22Rv1 (cell line): ENCODE results near the gene ABLIM2.

ENCODE experiments used
- H3K27ac ChIP-seq: fragments of 450-650 bp; 2 replicates; pipeline ENCODE4 v1.5.1; 2017
- ZFX ChIP-seq: fragments of 450-650 bp; IDR thresholded peaks from 2 replicates; pipeline ENCODE4 v1.6.1; 2017; ENCODE audit warnings: antibody characterized with exemption, borderline replicate concordance
- TF ChIP-seq, protein P1 (sequence below): fragments of 450-650 bp; IDR thresholded peaks from 2 replicates; pipeline ENCODE4 v1.5.1; 2017; ENCODE audit warnings: mild to moderate bottlenecking

ABLIM2 gene

DNA sequence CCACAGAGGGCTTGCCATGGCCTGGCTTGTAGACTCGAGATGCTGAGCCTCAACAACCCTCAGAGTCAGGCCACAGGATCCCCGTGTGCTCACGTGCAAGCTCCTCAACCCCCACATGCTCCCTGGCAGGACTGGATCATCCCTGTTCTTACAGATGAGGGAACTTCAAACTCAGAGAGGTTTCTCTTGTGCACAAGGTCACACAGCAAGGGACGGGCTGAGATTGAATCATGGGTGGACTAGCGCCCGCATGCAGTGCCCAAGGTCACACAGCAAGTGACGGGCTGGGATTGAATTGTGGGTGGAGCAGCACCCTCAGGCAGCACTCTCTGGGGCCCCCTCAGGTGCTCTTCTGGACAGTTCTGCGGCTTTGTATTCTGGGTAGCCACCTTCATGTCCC is 158.4 kb downstream of the ABLIM2 start:
- TF ChIP-seq, protein P1, sequence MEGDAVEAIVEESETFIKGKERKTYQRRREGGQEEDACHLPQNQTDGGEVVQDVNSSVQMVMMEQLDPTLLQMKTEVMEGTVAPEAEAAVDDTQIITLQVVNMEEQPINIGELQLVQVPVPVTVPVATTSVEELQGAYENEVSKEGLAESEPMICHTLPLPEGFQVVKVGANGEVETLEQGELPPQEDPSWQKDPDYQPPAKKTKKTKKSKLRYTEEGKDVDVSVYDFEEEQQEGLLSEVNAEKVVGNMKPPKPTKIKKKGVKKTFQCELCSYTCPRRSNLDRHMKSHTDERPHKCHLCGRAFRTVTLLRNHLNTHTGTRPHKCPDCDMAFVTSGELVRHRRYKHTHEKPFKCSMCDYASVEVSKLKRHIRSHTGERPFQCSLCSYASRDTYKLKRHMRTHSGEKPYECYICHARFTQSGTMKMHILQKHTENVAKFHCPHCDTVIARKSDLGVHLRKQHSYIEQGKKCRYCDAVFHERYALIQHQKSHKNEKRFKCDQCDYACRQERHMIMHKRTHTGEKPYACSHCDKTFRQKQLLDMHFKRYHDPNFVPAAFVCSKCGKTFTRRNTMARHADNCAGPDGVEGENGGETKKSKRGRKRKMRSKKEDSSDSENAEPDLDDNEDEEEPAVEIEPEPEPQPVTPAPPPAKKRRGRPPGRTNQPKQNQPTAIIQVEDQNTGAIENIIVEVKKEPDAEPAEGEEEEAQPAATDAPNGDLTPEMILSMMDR, result no peak
- TF ChIP-seq ZFX, result no peak
- H3K27ac ChIP-seq, result no peak overlapping the region

GRCh38 chr4:7999695-8000094 is 158.9 kb downstream of the ABLIM2 start:
- TF ChIP-seq ZFX, result no peak
- TF ChIP-seq, protein P1, result no peak

GRCh38 chr4:7999279-7999678 is 159.3 kb downstream of the ABLIM2 start:
- H3K27ac ChIP-seq, result no peak overlapping the region
- no peak for TF ChIP-seq ZFX
- TF ChIP-seq, protein P1, result no peak

More at GRCh38 chr4:7999695-8000094, 158.9 kb downstream of the ABLIM2 start:
- H3K27ac ChIP-seq, result no peak overlapping the region

- TF ChIP-seq ZFX, result no peak
- TF ChIP-seq, protein P1, result no peak
- no peak overlapping the region for H3K27ac ChIP-seq
Observed at GRCh38 chr4:7998447-7998846, 160.2 kb downstream of the ABLIM2 start.

GRCh38 chr4:7995866-7996265 is 162.7 kb downstream of the ABLIM2 start:
- TF ChIP-seq ZFX, result no peak
- TF ChIP-seq, protein P1, result no peak
- H3K27ac ChIP-seq, result no peak overlapping the region

DNA sequence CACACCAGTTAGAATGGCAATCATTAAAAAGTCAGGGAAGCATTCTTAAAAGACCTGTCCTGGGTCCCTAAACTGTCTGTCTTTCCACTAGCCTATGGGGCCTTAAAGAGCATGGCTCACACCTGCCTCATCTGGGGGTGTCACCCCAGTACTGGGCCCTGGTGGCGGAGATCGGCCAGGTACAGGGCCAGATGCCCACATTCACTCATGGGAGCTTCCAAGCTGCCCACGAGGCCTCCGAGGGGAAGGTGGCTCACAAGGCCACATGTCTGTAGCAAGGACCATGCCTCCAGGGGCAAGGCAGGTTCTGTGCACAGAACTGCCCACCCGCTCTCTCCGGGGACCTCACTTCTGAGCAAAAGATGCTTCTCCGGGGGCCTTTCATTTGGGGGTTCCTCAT is 163.5 kb downstream of the ABLIM2 start:
- no peak for TF ChIP-seq ZFX
- TF ChIP-seq, protein P1, result no peak
- H3K27ac ChIP-seq, result no peak overlapping the region

DNA sequence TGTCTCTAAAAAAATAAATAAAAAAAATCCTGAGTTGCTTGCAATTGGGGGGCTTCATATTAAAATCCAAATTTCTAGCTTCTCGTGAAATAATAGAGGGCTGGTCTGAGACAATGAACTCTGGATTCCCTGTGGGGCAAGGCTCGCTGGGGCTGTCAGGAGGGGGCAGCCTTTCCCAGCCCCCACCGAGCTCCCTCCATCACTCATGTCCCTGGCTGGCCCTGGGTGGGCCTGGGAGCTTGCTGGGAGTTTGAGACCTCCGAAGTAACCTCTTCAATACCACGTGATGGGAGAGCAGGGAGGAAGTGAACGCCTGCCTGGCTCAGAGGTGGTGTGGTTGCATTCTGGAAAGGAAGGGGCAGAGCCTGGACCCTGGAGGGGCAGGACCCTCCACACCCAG is 164.9 kb downstream of the ABLIM2 start:
- H3K27ac ChIP-seq, result no peak overlapping the region
- TF ChIP-seq ZFX, result no peak

DNA sequence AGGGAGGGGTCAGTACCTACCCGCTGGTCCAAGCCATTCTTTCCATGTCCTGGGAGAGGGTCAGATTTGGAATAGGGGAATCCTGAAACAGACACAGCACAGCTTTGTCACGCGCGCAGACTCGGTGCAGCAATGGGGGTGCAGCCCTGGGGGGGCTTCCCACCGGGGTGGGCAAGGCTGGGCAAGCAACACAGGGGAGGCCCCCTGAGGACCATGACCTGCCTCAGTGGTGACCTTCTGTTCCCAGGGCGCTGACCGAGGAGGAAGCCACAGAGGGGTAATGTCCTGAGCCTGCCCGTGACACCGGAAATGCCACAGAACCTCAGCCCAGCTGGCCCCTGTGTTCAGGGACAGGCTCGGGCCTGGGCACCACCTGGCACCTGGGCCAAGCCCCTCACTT is 165.8 kb downstream of the ABLIM2 start:
- H3K27ac ChIP-seq, result no peak overlapping the region
- TF ChIP-seq ZFX, result no peak
- TF ChIP-seq, protein P1, result no peak
